ENCODE data around the gene MATK.

GRCh38 chr19:3810708-3811355 lies 24.7 kb upstream of the MATK start:
- TF ChIP-seq CTCF (IDR thresholded peaks at IDR 0.05) (no peak), POLR2A (IDR thresholded peaks at IDR 0.05) (no peak)

All from body of pancreas (tissue), 4 donors.